Panc1 (cell line): Measurements from ENCODE around the gene DTNBP1. TPM values are rescaled to one million over a fixed set of nuclear protein-coding genes. Genes with fewer than 3 reads are reported as not detected.

Experiments used
- ATAC-seq: fragments of 200-7000 bp; cut with Tn5 transposase; 2 replicates; pipeline ENCODE4 v1.9.1; 2020; ENCODE audit warnings: mild to moderate bottlenecking, moderate library complexity
- BruUV-seq: library from RNA; stranded (reverse); fragments of 400-500 nt; replicated peaks from 2 replicates; lab custom pipeline; 2021; lab: Mats Ljungman, UMichigan
- CTCF ChIA-PET: fragments of 300-600 bp; sonication (Branson Sonifier 250); formaldehyde crosslinking; loops from one replicate; lab custom pipeline; 2022; ENCODE audit warnings: antibody characterized with exemption; lab: Charles Lee
- POLR2A ChIA-PET: fragments of 300-600 bp; sonication (Branson Sonifier 250); formaldehyde crosslinking; loops from one replicate; lab custom pipeline; 2022; ENCODE audit warnings: antibody characterized with exemption; lab: Charles Lee
- DNase-seq: peaks from one replicate; pipeline ENCODE4 v3.0.0-alpha.2; 2010; ENCODE audit warnings: low read depth, low spot score
- H3K27ac ChIP-seq: 2 replicates; pipeline ENCODE4 v1.5.1; 2011; ENCODE audit warnings: mild to moderate bottlenecking, low read length, inconsistent platforms
- H3K27me3 ChIP-seq: fragments of 200-500 bp; sonication (Bioruptor generic); 2 replicates; pipeline ENCODE4 v1.6.0; 2014; ENCODE audit warnings: low read length, inconsistent platforms; ENCODE audit not compliant: control insufficient read depth, insufficient read depth
- H3K36me3 ChIP-seq: fragments of 200-500 bp; sonication (Bioruptor generic); 2 replicates; pipeline ENCODE4 v1.5.1; 2014; ENCODE audit warnings: inconsistent platforms, mild to moderate bottlenecking, low read length, moderate library complexity; ENCODE audit not compliant: control insufficient read depth, insufficient read depth
- H3K4me1 ChIP-seq: 2 replicates; pipeline ENCODE4 v1.5.1; 2011; ENCODE audit warnings: inconsistent platforms, mild to moderate bottlenecking, low read length, moderate library complexity; ENCODE audit not compliant: control insufficient read depth, insufficient read depth
- H3K4me3 ChIP-seq, 2 experiments: 2 replicates each; pipeline ENCODE4 v1.5.1; 2011 to 2012; ENCODE audit warnings: low read depth in 2 of 2, low read length in 2 of 2, mild to moderate bottlenecking in 2 of 2, inconsistent platforms in 1 of 2, moderate library complexity in 1 of 2
- H3K9me3 ChIP-seq: fragments of 200-500 bp; sonication (Bioruptor generic); 2 replicates; pipeline ENCODE4 v1.5.1; 2014; ENCODE audit warnings: low read depth, mild to moderate bottlenecking, inconsistent platforms, low read length, moderate library complexity; ENCODE audit not compliant: control insufficient read depth, insufficient read depth
- POLR2AphosphoS5 ChIP-seq: IDR thresholded peaks from 2 replicates; pipeline ENCODE4 v1.6.1; 2012; ENCODE audit warnings: mild to moderate bottlenecking, low read depth, low read length, moderate library complexity
- SIN3A ChIP-seq: IDR thresholded peaks from 2 replicates; pipeline ENCODE4 v1.6.1; 2012; ENCODE audit warnings: low read depth, mild to moderate bottlenecking, low read length, moderate library complexity, borderline replicate concordance; ENCODE audit not compliant: insufficient read depth
- TCF7L2 ChIP-seq: IDR thresholded peaks from 2 replicates; pipeline ENCODE4 v1.6.1; 2011; ENCODE audit warnings: mild to moderate bottlenecking, low read depth, low read length, inconsistent platforms
- in situ Hi-C: cut with HindIII; loops from 2 replicates; pipeline ENCODE4 v1.10.0; 2016; ENCODE audit warnings: low sequenced_read_pairs, low pct_unique_long_range_greater_than_20kb
- intact Hi-C: fragments of 100-400 bp; cut with micrococcal nuclease; formaldehyde crosslinking; loops from one replicate; pipeline ENCODE4 v1.10.0; 2022; ENCODE audit not compliant: unreplicated experiment
- total RNA-seq: library from RNA; stranded (reverse); gene quantifications from one replicate; pipeline ENCODE4 v1.2.1, GENCODE V29; 2021; ENCODE audit not compliant: unreplicated experiment
- TF ChIP-seq, protein P1 (sequence below), 2 experiments: IDR thresholded peaks; 2 replicates each; pipeline ENCODE4 v1.6.1; 2011 to 2012; ENCODE audit warnings: low read depth in 2 of 2, control low read depth in 1 of 2, low read length in 1 of 2, mild to moderate bottlenecking in 1 of 2, moderate library complexity in 1 of 2; ENCODE audit not compliant: insufficient read depth in 1 of 2
- TF ChIP-seq, protein P2 (sequence below): fragments of 450-650 bp; IDR thresholded peaks from 2 replicates; pipeline ENCODE4 v1.5.1; 2017; ENCODE audit warnings: mild to moderate bottlenecking

The DTNBP1 gene
- total RNA-seq, 1 experiment from 2014 or later: 29.3 TPM

DNA sequence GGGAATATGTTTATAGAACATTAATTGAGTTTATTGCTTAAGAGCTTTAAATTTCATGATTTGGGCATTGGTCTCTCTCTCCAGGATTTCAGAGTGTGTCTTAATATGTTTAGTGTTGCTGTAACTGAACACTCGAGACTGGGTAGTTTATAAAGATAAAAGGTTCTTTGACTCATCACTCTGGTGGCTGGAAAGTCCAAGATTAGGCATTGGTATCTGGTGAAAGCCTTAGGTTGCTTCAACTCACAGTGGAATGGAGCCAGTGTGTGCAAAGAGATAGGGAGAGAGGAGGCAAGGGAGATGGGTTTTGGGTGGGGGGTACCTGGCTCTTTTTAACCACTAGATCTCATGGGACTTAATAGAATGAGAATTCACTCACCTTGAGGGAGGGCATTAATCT, 35.6 kb upstream of the DTNBP1 start:
- no peak for ATAC-seq
- POLR2A ChIA-PET: no interaction called here
- no peak for DNase-seq
- intact Hi-C loops: no loop called here
- Histone ChIP-seq H3K27me3 (peaks cover 11% of the 10 kb centered on the region; the same call in 1 of the 2 replicates), H3K36me3 (no peaks in the 10 kb centered on the region), H3K27ac (no peak overlapping the region), H3K9me3 (no peaks in the 10 kb centered on the region), H3K4me1 (no peaks in the 10 kb centered on the region), H3K4me3 (no peak overlapping the region)
- TF ChIP-seq, protein P1, sequence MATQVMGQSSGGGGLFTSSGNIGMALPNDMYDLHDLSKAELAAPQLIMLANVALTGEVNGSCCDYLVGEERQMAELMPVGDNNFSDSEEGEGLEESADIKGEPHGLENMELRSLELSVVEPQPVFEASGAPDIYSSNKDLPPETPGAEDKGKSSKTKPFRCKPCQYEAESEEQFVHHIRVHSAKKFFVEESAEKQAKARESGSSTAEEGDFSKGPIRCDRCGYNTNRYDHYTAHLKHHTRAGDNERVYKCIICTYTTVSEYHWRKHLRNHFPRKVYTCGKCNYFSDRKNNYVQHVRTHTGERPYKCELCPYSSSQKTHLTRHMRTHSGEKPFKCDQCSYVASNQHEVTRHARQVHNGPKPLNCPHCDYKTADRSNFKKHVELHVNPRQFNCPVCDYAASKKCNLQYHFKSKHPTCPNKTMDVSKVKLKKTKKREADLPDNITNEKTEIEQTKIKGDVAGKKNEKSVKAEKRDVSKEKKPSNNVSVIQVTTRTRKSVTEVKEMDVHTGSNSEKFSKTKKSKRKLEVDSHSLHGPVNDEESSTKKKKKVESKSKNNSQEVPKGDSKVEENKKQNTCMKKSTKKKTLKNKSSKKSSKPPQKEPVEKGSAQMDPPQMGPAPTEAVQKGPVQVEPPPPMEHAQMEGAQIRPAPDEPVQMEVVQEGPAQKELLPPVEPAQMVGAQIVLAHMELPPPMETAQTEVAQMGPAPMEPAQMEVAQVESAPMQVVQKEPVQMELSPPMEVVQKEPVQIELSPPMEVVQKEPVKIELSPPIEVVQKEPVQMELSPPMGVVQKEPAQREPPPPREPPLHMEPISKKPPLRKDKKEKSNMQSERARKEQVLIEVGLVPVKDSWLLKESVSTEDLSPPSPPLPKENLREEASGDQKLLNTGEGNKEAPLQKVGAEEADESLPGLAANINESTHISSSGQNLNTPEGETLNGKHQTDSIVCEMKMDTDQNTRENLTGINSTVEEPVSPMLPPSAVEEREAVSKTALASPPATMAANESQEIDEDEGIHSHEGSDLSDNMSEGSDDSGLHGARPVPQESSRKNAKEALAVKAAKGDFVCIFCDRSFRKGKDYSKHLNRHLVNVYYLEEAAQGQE (IDR thresholded peaks at IDR 0.05; ENCODE audit: insufficient read depth in 1 of 2, low read depth in 2 of 2, low read length in 1 of 2): no peak
- TF ChIP-seq SIN3A (no peak), TCF7L2 (no peak), POLR2AphosphoS5 (no peak)
- TF ChIP-seq, protein P2, sequence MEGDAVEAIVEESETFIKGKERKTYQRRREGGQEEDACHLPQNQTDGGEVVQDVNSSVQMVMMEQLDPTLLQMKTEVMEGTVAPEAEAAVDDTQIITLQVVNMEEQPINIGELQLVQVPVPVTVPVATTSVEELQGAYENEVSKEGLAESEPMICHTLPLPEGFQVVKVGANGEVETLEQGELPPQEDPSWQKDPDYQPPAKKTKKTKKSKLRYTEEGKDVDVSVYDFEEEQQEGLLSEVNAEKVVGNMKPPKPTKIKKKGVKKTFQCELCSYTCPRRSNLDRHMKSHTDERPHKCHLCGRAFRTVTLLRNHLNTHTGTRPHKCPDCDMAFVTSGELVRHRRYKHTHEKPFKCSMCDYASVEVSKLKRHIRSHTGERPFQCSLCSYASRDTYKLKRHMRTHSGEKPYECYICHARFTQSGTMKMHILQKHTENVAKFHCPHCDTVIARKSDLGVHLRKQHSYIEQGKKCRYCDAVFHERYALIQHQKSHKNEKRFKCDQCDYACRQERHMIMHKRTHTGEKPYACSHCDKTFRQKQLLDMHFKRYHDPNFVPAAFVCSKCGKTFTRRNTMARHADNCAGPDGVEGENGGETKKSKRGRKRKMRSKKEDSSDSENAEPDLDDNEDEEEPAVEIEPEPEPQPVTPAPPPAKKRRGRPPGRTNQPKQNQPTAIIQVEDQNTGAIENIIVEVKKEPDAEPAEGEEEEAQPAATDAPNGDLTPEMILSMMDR: no peak
- in situ Hi-C loops: no loop called here
- no TSS peak for BruUV-seq
- CTCF ChIA-PET: no interaction called here

DNA sequence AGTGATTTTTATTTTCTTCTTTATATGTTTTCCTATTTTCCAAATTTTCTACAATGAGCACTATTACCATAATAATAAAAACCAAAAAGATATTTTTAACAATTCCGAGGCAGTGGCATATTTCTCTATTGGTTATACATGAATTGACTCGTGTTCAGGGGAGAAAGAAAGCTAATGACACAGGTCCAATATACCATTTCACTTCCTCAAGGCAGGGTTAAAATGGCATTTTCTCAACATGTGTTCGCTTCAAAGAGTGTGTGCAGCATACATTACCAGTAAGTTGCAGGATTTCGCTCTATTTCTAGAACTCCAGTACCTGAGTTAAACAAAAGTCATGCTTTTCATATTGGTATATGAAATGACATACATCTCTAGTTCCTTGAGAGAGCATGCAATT, 35.1 kb upstream of the DTNBP1 start:
- Histone ChIP-seq H3K4me1 (no peaks in the 10 kb centered on the region), H3K9me3 (no peaks in the 10 kb centered on the region), H3K36me3 (no peaks in the 10 kb centered on the region), H3K27ac (no peak overlapping the region), H3K4me3 (no peak overlapping the region), H3K27me3 (peaks cover 11% of the 10 kb centered on the region; the same call in 1 of the 2 replicates)
- in situ Hi-C loops (no loop called here), intact Hi-C loops (no loop called here)
- ChIA-PET CTCF (no interaction called here), POLR2A (no interaction called here)
- ATAC-seq (no peak), DNase-seq (no peak)
- no TSS peak for BruUV-seq
- TF ChIP-seq, protein P1 (IDR thresholded peaks at IDR 0.05; ENCODE audit: insufficient read depth in 1 of 2, low read depth in 2 of 2, low read length in 1 of 2): no peak
- no peak for TF ChIP-seq TCF7L2
- no peak for TF ChIP-seq SIN3A
- TF ChIP-seq, protein P2: no peak
- TF ChIP-seq POLR2AphosphoS5: no peak
